ENCODE results near the gene GBGT1.

The GBGT1 gene

GRCh38 chr9:133124123-133124906 lies 39.4 kb downstream of the GBGT1 start:
- DNase-seq: no peak

- DNase-seq: no peak
Measured at GRCh38 chr9:133122935-133123611, 40.6 kb downstream of the GBGT1 start.

GRCh38 chr9:133122605-133122934 lies 41.1 kb downstream of the GBGT1 start:
- no peak for DNase-seq

- no peak for DNase-seq
Measured at GRCh38 chr9:133121915-133122550, 41.7 kb downstream of the GBGT1 start.

- DNase-seq: peak; percentile 95
Measured at GRCh38 chr9:133121198-133121914, 42.4 kb downstream of the GBGT1 start, which contains the start of gene RALGDS. RALGDS (minus strand) TSS chr9:133121240; CDS start chr9:133121154, 86 bp downstream.

- no peak for DNase-seq
Measured at GRCh38 chr9:133120501-133121197, 43.1 kb downstream of the GBGT1 start.

- DNase-seq: no peak
Measured at GRCh38 chr9:133119846-133120500, 43.7 kb downstream of the GBGT1 start.

GRCh38 chr9:133119103-133119845 lies 44.4 kb downstream of the GBGT1 start:
- DNase-seq: no peak

GRCh38 chr9:133118568-133118967 lies 45.1 kb downstream of the GBGT1 start:
- DNase-seq: no peak

GRCh38 chr9:133118179-133118520 lies 45.6 kb downstream of the GBGT1 start:
- no peak for DNase-seq

GRCh38 chr9:133117271-133118178 lies 46.2 kb downstream of the GBGT1 start:
- DNase-seq: peak; percentile 1

GRCh38 chr9:133116346-133117231 lies 47.1 kb downstream of the GBGT1 start:
- peak; percentile 1 for DNase-seq

GRCh38 chr9:133115604-133116345 lies 47.9 kb downstream of the GBGT1 start:
- DNase-seq: peak; percentile 47

- no peak for DNase-seq
Measured at GRCh38 chr9:133114886-133115603, 48.7 kb downstream of the GBGT1 start.

GRCh38 chr9:133113949-133114885 lies 49.5 kb downstream of the GBGT1 start:
- peak; percentile 4 for DNase-seq

- DNase-seq: peak; percentile 21
Measured at GRCh38 chr9:133113163-133113948, 50.4 kb downstream of the GBGT1 start.

All from CD4-positive, alpha-beta T cell treated with Interleukin-6 for 4 hours (primary cell).